ENCODE measurements around the gene MCM9. TPM values are rescaled to one million over a fixed set of nuclear protein-coding genes. Genes with fewer than 3 reads are reported as not detected.

Gene MCM9
- total RNA-seq = 6.8 TPM
- long read RNA-seq, partial matches to known transcripts = 1 of 8 reads
- long read RNA-seq, other reads (novel, unspliced or antisense) = 7 of 8 reads

GRCh38 chr6:118934461-118935330 is at the start of gene MCM9:
Gene MCM9, minus strand, starts transcription at chr6:118935159. Its CDS starts 3,436 bp downstream, at chr6:118931723.
- intact Hi-C loops (cut with DNase I) = loop anchor here (1.0 kb wide), 1 partner anchor 41 kb away; no protein-coding TSS in a partner anchor
- peak; percentile 96 for DNase-seq (ENCODE audit: low spot score)

GRCh38 chr6:118984342-118984741 is 49.4 kb upstream of the MCM9 start:
- DNase-seq (ENCODE audit: low spot score) = no peak
- intact Hi-C loops (cut with DNase I) = no loop called here

DNA sequence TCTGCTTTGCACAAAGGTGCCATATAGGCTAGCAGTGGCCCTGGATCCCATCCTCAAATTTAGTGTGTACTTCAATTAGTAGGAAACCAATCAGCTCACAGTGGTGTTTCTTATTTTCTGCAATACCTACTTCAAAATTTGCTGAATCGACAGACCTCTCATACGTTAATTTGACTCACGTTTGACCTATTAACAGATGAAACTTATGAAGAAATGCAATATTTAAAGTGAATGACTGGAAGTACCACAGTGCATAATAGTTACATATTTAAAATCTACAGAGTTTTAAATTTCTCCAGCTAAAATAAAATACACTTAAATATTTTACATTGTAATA is 47.6 kb upstream of the MCM9 start:
- intact Hi-C loops (cut with DNase I) = no loop called here

DNA sequence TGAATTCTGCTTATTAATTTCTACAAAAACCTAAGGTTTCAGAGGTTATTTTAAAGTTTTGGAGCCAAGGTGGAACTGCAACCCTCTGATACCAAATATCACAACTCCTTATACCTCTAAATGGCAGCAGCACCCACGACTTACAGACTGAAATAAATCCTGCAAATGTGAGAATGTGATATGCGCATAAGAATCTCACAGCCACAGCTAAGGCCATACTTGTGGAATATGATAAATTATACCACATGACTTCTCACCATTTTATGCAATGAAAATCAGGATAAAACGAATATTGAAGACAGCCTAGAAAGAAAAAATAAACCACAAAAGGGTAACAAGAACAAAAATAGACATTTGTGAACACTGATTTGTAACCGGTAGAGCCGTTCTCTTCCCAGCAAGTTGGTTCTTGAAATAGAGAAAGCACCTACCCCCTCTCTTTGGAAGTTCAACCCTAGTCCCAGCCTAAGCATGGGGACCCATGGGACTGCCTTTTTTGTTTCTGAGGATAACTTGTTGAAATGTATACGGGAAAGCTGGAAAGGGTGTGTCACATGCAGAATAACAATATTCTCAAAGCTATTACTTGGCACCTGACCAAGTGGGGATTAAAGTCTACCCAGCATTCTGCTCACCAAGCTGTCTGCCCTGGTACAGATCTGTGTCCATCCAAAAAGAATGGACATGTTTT is 47.1 kb upstream of the MCM9 start:
- intact Hi-C loops (cut with DNase I) = no loop called here
- no peak for DNase-seq (ENCODE audit: low spot score)

More for the DNA sequence above, 47.6 kb upstream of the MCM9 start:
- DNase-seq (ENCODE audit: low spot score) = no peak

GRCh38 chr6:118980063-118980462 is 45.1 kb upstream of the MCM9 start:
- intact Hi-C loops (cut with DNase I) = no loop called here
- DNase-seq (ENCODE audit: low spot score) = no peak

GRCh38 chr6:118974790-118975189 is 39.8 kb upstream of the MCM9 start:
- intact Hi-C loops (cut with DNase I) = no loop called here
- no peak for DNase-seq (ENCODE audit: low spot score)

DNA sequence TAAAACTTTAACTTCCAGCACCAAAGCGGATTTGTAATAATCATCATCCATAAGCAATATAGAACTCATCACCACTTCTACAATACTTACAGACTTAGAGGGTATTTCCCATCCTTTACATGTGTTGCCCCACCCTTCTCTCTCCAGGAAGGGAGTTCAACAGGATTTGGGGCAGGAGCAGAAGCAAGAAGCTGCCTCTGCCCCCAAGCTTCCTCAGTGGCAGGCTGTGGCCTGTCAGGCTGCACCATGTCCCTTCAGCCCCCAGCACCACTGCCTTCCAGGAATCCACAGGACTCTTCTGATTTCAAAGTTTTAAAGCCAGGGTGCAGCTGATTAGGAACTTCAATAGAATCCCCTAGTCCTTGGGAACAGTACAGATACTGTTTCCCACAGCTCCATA is 36.7 kb upstream of the MCM9 start:
- intact Hi-C loops (cut with DNase I) = no loop called here

DNA sequence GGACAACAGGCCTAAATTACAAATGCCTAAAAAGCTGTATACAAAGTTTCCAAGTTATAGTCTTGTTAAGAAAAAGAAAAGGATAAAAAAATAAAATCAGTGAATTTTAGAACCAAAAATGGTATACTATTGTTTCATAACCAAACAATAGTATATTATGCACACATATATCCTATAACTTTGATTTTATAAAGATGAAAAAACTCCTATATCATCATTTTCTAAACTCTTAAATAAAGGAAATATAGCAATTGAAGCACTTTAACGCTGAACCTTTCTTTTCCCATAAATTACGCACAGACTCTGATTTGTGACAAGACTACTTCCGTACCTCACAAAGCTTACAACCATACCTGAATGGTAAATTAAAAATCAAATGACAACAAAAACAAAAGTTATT is 35.9 kb upstream of the MCM9 start:
- no peak for DNase-seq (ENCODE audit: low spot score)
- intact Hi-C loops (cut with DNase I) = no loop called here

More for the DNA sequence above, 36.7 kb upstream of the MCM9 start:
- DNase-seq (ENCODE audit: low spot score) = no peak

DNA sequence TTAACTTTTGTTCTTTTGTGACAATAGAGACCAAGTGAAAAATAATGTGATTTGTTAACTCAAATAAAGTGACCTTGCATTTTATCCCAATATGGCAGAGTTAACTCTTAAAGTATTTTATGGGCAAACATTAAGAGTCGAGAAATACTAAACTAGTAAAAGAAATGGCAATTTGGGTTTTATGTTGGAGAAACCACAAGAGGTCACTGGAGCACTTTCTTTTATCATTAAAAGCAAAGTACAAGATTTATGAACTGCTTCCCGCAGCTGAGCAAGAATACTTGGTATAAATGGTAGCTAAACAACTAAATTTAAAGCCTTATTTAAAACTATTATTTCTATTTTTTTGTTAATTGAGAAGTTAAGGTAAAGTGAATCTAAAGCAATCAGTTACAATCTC is 33.5 kb upstream of the MCM9 start:
- intact Hi-C loops (cut with DNase I) = loop anchor here (5.0 kb wide), 1 partner anchor 144 kb away; no protein-coding TSS in a partner anchor
- DNase-seq (ENCODE audit: low spot score) = no peak

- no peak for DNase-seq (ENCODE audit: low spot score)
- intact Hi-C loops (cut with DNase I) = loop anchor here (5.0 kb wide), 1 partner anchor 145 kb away; no protein-coding TSS in a partner anchor
Observed at GRCh38 chr6:118967239-118967638, 32.3 kb upstream of the MCM9 start.

- intact Hi-C loops (cut with DNase I) = loop anchor here (5.0 kb wide), 1 partner anchor 146 kb away; no protein-coding TSS in a partner anchor
- DNase-seq (ENCODE audit: low spot score) = no peak
Observed at GRCh38 chr6:118965843-118966370, 30.9 kb upstream of the MCM9 start.

DNA sequence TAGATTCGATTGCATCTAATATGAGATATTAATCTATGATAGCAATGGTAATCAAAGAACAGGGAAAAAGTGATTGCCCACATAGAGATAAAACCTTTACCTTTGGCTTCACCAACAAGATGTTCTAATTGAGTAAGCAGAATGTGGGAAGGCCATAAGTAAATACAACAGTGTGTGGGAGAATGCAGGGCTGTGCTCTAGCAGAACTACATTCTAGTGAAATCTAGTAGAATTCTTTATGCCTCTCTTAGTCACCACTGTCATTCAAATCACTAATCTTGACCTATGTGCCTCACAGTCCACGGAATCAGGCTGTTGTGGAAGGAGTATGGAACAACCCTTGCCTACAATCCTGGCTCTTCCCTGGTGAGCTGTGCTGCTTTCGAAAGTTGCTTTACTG is 30.4 kb upstream of the MCM9 start:
- DNase-seq (ENCODE audit: low spot score) = no peak
- intact Hi-C loops (cut with DNase I) = loop anchor here (5.0 kb wide), 1 partner anchor 147 kb away; no protein-coding TSS in a partner anchor

- intact Hi-C loops (cut with DNase I) = no loop called here
- DNase-seq (ENCODE audit: low spot score) = no peak
Observed at GRCh38 chr6:118963003-118963402, 28.0 kb upstream of the MCM9 start.

- intact Hi-C loops (cut with DNase I) = no loop called here
Observed at GRCh38 chr6:118959903-118960302, 24.9 kb upstream of the MCM9 start.

GRCh38 chr6:118953391-118953790 is 18.4 kb upstream of the MCM9 start:
- DNase-seq (ENCODE audit: low spot score) = no peak
- intact Hi-C loops (cut with DNase I) = no loop called here

More at GRCh38 chr6:118959903-118960302, 24.9 kb upstream of the MCM9 start:
- no peak for DNase-seq (ENCODE audit: low spot score)

- DNase-seq (ENCODE audit: low spot score) = no peak
- intact Hi-C loops (cut with DNase I) = no loop called here
Observed at GRCh38 chr6:118952683-118953082, 17.7 kb upstream of the MCM9 start.

- no peak for DNase-seq (ENCODE audit: low spot score)
- intact Hi-C loops (cut with DNase I) = no loop called here
Observed at GRCh38 chr6:118945217-118945616, 10.3 kb upstream of the MCM9 start.

DNA sequence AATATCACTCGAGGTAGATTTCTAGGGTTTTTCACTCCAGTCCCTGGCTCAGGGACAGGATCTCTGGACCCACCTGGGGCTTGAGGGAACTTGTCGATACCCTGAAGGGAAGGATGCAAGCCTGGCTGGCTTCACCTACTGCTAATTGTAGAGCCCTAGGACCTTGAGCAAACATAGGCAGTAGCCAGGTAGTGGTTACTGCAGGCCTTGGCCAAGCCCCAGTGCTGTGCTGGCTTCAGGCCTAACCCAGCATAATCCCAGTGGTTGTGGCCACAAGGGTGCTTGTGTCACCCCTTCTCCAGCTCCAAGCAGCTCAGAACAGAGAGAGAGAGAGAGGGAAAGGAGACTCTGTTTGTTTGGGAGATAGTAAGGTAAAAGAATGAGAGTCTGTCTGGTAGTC is 5.8 kb upstream of the MCM9 start:
- no peak for DNase-seq (ENCODE audit: low spot score)
- intact Hi-C loops (cut with DNase I) = no loop called here

- DNase-seq (ENCODE audit: low spot score) = no peak
Observed at GRCh38 chr6:118939683-118940082, 4.7 kb upstream of the MCM9 start.

DNA sequence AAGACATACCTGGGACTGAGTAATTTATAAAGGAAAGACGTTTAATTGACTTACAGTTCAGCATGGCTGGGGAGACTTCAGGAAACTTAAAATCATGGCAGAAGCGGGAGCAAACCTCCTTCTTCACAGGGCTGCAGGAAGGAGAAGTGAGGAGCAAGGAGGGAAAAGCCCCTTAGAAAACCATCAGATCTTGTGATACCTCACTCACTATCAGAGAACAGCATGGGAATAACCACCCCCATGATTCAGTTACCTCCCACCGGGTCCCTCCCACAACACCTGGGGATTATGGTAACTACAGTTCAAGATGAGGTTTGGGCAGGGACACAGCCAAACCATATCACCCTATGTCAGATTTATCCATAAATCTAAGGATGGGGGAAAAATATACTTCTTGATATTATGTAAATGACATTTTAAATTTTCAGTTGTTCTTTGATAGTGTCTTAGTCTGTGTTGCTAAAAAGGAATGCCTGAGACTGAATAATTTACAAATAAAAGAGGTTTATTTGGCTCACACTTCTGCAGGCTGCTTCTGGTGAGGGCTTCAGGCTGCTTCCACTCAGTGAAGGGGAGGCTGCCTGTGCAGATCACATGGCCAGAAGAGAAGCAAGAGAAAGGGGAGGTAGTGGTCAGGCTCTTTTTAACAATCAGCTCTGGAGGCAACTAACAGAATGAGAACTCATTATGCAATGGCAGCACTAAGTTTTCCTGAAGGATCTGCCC is 1.2 kb upstream of the MCM9 start:
- intact Hi-C loops (cut with DNase I) = no loop called here
- no peak for DNase-seq (ENCODE audit: low spot score)

More at GRCh38 chr6:118939683-118940082, 4.7 kb upstream of the MCM9 start:
- intact Hi-C loops (cut with DNase I) = no loop called here
